ENCODE data around the gene FAM89A. TPM values are rescaled to one million over a fixed set of nuclear protein-coding genes. Genes with fewer than 3 reads are reported as not detected.

FAM89A gene
- total RNA-seq, 1 experiment from 2014 or later, result 23.6 TPM

DNA sequence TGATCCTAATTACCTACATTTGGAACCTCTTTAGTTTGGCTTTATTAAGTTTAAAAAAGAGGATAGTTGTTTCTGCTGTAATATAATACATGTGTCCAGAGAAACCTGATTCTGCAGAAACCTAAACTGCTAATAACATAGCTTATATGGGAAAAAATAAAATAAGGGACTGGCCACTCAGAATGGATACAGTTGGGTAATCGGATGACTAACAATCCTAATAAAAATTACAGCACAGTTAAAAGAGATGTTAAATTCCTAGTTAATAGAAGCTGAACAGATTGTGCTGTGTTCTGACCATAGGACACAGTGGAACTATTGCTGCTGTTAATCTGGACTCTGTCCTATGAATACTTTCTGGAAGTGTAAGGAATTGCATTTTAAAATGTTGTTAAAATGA is 45.2 kb downstream of the FAM89A start:
- H3K79me2 ChIP-seq (ENCODE audit: insufficient read depth, low read length), result no peaks in the 10 kb centered on the region
- ChIA-PET RAD21 (ENCODE audit: low non-redundant PET in 1 of 2, low total read pairs in 2 of 2, uncharacterized antibody in 2 of 2, unreplicated experiment in 2 of 2) (no interaction called here), POLR2A (no interaction called here), CTCF (no interaction called here)
- H3K4me3 ChIP-seq (replicated peaks in 1 of 2; ENCODE audit: low read depth in 1 of 2, low read length in 2 of 2), result no peak overlapping the region
- H3K9ac ChIP-seq (ENCODE audit: low read length), result no peak overlapping the region
- H3K9me2 ChIP-seq (ENCODE audit: insufficient read depth), result no peaks in the 10 kb centered on the region
- no peaks in the 10 kb centered on the region for H4K20me1 ChIP-seq (ENCODE audit: insufficient read depth)
- intact Hi-C loops (cut with micrococcal nuclease), result no loop called here
- DNase-seq (ENCODE audit: low read depth, low spot score) (no peak), ATAC-seq (no peak)
- no peaks in the 10 kb centered on the region for H3K9me3 ChIP-seq (ENCODE audit: control insufficient read depth in 1 of 2, insufficient read depth in 1 of 2, low read depth in 1 of 2, low read length in 2 of 2)
- TF ChIP-seq POLR2A (IDR thresholded peaks at IDR 0.05; ENCODE audit: borderline replicate concordance, extremely low read depth, insufficient read depth, insufficient read length) (no peak), FOSL1 (IDR thresholded peaks at IDR 0.05; ENCODE audit: low read depth) (no peak), EZH2 (IDR thresholded peaks at IDR 0.05) (no peak), SRF (IDR thresholded peaks at IDR 0.05; ENCODE audit: low read depth) (no peak)
- H3K36me3 ChIP-seq (ENCODE audit: control insufficient read depth in 1 of 2, insufficient read depth in 2 of 2, low read length in 2 of 2), result peaks cover 10 to 25% of the 10 kb centered on the region in 2 experiments; a peak in 3 of 4 replicates
- no peak overlapping the region for H2AFZ ChIP-seq (ENCODE audit: low read depth, low read length, poor library complexity, severe bottlenecking)
- H3K27me3 ChIP-seq (ENCODE audit: insufficient read depth, low read length), result no peaks in the 10 kb centered on the region
- no peak overlapping the region for H3K27ac ChIP-seq (ENCODE audit: low read depth, low read length)
- H3K4me1 ChIP-seq (ENCODE audit: control insufficient read depth in 1 of 2, insufficient read depth in 2 of 2, low read length in 2 of 2), result no peaks in the 10 kb centered on the region
- H3K4me2 ChIP-seq (ENCODE audit: low read length), result no peak overlapping the region
- BruUV-seq (replicated peaks), result no TSS peak

DNA sequence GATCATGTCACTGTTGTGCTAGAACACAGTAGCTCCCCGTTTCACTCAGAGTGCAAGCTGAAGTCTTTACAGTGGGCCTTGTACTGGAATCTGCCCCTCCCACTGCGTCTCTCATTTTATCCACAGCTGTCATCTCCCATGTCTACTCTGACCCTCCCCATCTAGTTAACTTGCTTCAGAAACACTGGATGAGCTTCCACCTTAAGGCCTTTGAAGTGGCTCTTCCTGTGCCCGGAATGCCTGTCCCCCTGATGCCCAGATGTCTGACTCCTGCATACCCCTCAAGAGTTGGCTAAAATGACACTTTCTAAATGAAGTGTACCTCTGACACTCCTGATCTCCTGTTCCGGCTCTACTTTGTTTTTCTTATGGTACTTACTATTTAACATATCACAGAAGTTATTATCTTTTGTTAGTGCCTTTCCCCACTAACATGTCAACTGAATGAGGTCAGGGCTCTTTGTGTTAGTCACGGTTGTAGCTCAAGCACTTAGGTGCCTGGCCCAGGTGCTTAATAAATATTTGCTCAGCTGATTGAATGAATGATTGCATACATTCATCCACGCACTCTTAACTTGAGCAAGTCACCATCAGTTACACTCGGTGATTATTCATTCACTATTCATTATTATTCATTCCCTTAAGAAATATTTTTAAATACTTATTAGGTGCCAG is 47.8 kb downstream of the FAM89A start:
- Histone ChIP-seq H4K20me1 (ENCODE audit: insufficient read depth) (no peaks in the 10 kb centered on the region), H3K4me1 (ENCODE audit: control insufficient read depth in 1 of 2, insufficient read depth in 2 of 2, low read length in 2 of 2) (no peaks in the 10 kb centered on the region), H3K27ac (ENCODE audit: low read depth, low read length) (no peak overlapping the region), H3K4me3 (replicated peaks in 1 of 2; ENCODE audit: low read depth in 1 of 2, low read length in 2 of 2) (no peak overlapping the region), H3K27me3 (ENCODE audit: insufficient read depth, low read length) (no peaks in the 10 kb centered on the region), H3K4me2 (ENCODE audit: low read length) (no peak overlapping the region), H3K36me3 (ENCODE audit: control insufficient read depth in 1 of 2, insufficient read depth in 2 of 2, low read length in 2 of 2) (peaks cover 4 to 13% of the 10 kb centered on the region in 2 experiments; a peak in 2 of 4 replicates), H3K9ac (ENCODE audit: low read length) (no peak overlapping the region), H3K9me3 (ENCODE audit: control insufficient read depth in 1 of 2, insufficient read depth in 1 of 2, low read depth in 1 of 2, low read length in 2 of 2) (no peaks in the 10 kb centered on the region), H3K79me2 (ENCODE audit: insufficient read depth, low read length) (peaks cover 7% of the 10 kb centered on the region), H3K9me2 (ENCODE audit: insufficient read depth) (no peaks in the 10 kb centered on the region), H2AFZ (ENCODE audit: low read depth, low read length, poor library complexity, severe bottlenecking) (no peak overlapping the region)
- TF ChIP-seq POLR2A (IDR thresholded peaks at IDR 0.05; ENCODE audit: borderline replicate concordance, extremely low read depth, insufficient read depth, insufficient read length) (no peak), SRF (IDR thresholded peaks at IDR 0.05; ENCODE audit: low read depth) (no peak), EGR1 (IDR thresholded peaks at IDR 0.05; ENCODE audit: low read depth) (no peak), JUND (IDR thresholded peaks at IDR 0.05) (no peak), FOSL1 (IDR thresholded peaks at IDR 0.05; ENCODE audit: low read depth) (no peak), EZH2phosphoT487 (IDR thresholded peaks at IDR 0.05; ENCODE audit: borderline replicate concordance) (no peak), RAD21 (IDR thresholded peaks at IDR 0.05; ENCODE audit: low read depth) (no peak)
- TF ChIP-seq, protein P1, sequence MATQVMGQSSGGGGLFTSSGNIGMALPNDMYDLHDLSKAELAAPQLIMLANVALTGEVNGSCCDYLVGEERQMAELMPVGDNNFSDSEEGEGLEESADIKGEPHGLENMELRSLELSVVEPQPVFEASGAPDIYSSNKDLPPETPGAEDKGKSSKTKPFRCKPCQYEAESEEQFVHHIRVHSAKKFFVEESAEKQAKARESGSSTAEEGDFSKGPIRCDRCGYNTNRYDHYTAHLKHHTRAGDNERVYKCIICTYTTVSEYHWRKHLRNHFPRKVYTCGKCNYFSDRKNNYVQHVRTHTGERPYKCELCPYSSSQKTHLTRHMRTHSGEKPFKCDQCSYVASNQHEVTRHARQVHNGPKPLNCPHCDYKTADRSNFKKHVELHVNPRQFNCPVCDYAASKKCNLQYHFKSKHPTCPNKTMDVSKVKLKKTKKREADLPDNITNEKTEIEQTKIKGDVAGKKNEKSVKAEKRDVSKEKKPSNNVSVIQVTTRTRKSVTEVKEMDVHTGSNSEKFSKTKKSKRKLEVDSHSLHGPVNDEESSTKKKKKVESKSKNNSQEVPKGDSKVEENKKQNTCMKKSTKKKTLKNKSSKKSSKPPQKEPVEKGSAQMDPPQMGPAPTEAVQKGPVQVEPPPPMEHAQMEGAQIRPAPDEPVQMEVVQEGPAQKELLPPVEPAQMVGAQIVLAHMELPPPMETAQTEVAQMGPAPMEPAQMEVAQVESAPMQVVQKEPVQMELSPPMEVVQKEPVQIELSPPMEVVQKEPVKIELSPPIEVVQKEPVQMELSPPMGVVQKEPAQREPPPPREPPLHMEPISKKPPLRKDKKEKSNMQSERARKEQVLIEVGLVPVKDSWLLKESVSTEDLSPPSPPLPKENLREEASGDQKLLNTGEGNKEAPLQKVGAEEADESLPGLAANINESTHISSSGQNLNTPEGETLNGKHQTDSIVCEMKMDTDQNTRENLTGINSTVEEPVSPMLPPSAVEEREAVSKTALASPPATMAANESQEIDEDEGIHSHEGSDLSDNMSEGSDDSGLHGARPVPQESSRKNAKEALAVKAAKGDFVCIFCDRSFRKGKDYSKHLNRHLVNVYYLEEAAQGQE (IDR thresholded peaks at IDR 0.05; ENCODE audit: low read depth), result no peak
- TF ChIP-seq, protein P2, sequence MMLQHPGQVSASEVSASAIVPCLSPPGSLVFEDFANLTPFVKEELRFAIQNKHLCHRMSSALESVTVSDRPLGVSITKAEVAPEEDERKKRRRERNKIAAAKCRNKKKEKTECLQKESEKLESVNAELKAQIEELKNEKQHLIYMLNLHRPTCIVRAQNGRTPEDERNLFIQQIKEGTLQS (IDR thresholded peaks at IDR 0.05), result no peak
- TF ChIP-seq, protein P3, sequence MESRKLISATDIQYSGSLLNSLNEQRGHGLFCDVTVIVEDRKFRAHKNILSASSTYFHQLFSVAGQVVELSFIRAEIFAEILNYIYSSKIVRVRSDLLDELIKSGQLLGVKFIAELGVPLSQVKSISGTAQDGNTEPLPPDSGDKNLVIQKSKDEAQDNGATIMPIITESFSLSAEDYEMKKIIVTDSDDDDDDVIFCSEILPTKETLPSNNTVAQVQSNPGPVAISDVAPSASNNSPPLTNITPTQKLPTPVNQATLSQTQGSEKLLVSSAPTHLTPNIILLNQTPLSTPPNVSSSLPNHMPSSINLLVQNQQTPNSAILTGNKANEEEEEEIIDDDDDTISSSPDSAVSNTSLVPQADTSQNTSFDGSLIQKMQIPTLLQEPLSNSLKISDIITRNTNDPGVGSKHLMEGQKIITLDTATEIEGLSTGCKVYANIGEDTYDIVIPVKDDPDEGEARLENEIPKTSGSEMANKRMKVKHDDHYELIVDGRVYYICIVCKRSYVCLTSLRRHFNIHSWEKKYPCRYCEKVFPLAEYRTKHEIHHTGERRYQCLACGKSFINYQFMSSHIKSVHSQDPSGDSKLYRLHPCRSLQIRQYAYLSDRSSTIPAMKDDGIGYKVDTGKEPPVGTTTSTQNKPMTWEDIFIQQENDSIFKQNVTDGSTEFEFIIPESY (IDR thresholded peaks at IDR 0.05; ENCODE audit: extremely low read depth, insufficient replicate concordance, low read length), result no peak
- TF ChIP-seq, protein P4, sequence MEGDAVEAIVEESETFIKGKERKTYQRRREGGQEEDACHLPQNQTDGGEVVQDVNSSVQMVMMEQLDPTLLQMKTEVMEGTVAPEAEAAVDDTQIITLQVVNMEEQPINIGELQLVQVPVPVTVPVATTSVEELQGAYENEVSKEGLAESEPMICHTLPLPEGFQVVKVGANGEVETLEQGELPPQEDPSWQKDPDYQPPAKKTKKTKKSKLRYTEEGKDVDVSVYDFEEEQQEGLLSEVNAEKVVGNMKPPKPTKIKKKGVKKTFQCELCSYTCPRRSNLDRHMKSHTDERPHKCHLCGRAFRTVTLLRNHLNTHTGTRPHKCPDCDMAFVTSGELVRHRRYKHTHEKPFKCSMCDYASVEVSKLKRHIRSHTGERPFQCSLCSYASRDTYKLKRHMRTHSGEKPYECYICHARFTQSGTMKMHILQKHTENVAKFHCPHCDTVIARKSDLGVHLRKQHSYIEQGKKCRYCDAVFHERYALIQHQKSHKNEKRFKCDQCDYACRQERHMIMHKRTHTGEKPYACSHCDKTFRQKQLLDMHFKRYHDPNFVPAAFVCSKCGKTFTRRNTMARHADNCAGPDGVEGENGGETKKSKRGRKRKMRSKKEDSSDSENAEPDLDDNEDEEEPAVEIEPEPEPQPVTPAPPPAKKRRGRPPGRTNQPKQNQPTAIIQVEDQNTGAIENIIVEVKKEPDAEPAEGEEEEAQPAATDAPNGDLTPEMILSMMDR (IDR thresholded peaks at IDR 0.05 in 2 of 3, conservative IDR thresholded peaks at IDR 0.05 in 1 of 3; ENCODE audit: borderline replicate concordance in 1 of 3, insufficient read depth in 1 of 3, low read depth in 2 of 3, low read length in 2 of 3), result no peak
- ATAC-seq, result no peak
- POLR2A ChIA-PET, result no interaction called here
- DNase-seq (ENCODE audit: low read depth, low spot score), result no peak
- intact Hi-C loops (cut with micrococcal nuclease), result no loop called here
- CTCF ChIA-PET, result no interaction called here
- BruUV-seq (replicated peaks), result no TSS peak
- RAD21 ChIA-PET (ENCODE audit: low non-redundant PET in 1 of 2, low total read pairs in 2 of 2, uncharacterized antibody in 2 of 2, unreplicated experiment in 2 of 2), result no interaction called here

All from HCT116 (cell line).